SU-DHL-6 (cell line): ENCODE results near the gene EFNA5.

Source experiments
- H2AFZ ChIP-seq: fragments of 200-600 bp; sonication (generic); 2 replicates; pipeline ENCODE4 v1.6.1; 2014; ENCODE audit warnings: low read depth, mild to moderate bottlenecking, moderate library complexity, mixed read lengths, antibody characterized with exemption, low read length; ENCODE audit not compliant: severe bottlenecking
- H3F3A ChIP-seq: fragments of 200-600 bp; shearing (Covaris generic); 2 replicates; pipeline ENCODE4 v1.6.0; 2016; ENCODE audit warnings: antibody characterized with exemption, mild to moderate bottlenecking; ENCODE audit not compliant: insufficient read depth
- H3K27ac ChIP-seq: fragments of 200-600 bp; sonication (generic); 2 replicates; pipeline ENCODE4 v1.5.1; 2016; ENCODE audit warnings: low read depth, mild to moderate bottlenecking, low read length, moderate library complexity, mixed read lengths
- H3K27me3 ChIP-seq: fragments of 200-600 bp; sonication (generic), shearing (Covaris generic); 2 replicates; pipeline ENCODE4 v1.6.0; 2014; ENCODE audit warnings: mild to moderate bottlenecking, low read length
- H3K36me3 ChIP-seq: fragments of 200-600 bp; sonication (generic); 2 replicates; pipeline ENCODE4 v1.6.1; 2014; ENCODE audit warnings: mild to moderate bottlenecking, low read length, mixed read lengths
- H3K4me2 ChIP-seq: fragments of 300-600, 200-600 bp; shearing (Covaris generic), sonication (generic); 2 replicates; pipeline ENCODE4 v1.6.0; 2014; ENCODE audit warnings: low read length, low read depth, mild to moderate bottlenecking; ENCODE audit not compliant: poor library complexity, severe bottlenecking
- H3K4me3 ChIP-seq: fragments of 200-600 bp; sonication (generic); 2 replicates; pipeline ENCODE4 v1.5.1; 2014; ENCODE audit warnings: antibody characterized with exemption, low read length, mild to moderate bottlenecking, mixed read lengths; ENCODE audit not compliant: insufficient read depth, poor library complexity, severe bottlenecking
- H3K79me2 ChIP-seq: fragments of 200-600 bp; sonication (generic); 2 replicates; pipeline ENCODE4 v1.6.1; 2014; ENCODE audit warnings: mild to moderate bottlenecking, low read length, moderate library complexity; ENCODE audit not compliant: insufficient read depth
- H3K9ac ChIP-seq: fragments of 200-600 bp; sonication (generic); 2 replicates; pipeline ENCODE4 v1.7.0; 2014; ENCODE audit warnings: mild to moderate bottlenecking, low read length
- H3K9me2 ChIP-seq: fragments of 200-600 bp; sonication (generic); replicated peaks from 2 replicates; pipeline ENCODE4 v1.6.1; 2014; ENCODE audit warnings: low read length; ENCODE audit not compliant: insufficient read depth
- H3K9me3 ChIP-seq: fragments of 200-600 bp; sonication (generic); 2 replicates; pipeline ENCODE4 v1.6.1; 2014; ENCODE audit warnings: low read length, mixed read lengths; ENCODE audit not compliant: insufficient read depth
- H4K20me1 ChIP-seq: fragments of 200-600 bp; sonication (generic); 2 replicates; pipeline ENCODE4 v1.6.1; 2014; ENCODE audit warnings: low read depth, mild to moderate bottlenecking, antibody characterized with exemption, low read length, moderate library complexity, mixed read lengths
- CTCF ChIP-seq: fragments of 200-600 bp; sonication (generic); IDR thresholded peaks from one replicate; pipeline ENCODE4 v1.5.1; 2017; ENCODE audit warnings: antibody characterized with exemption, mild to moderate bottlenecking, low read length, moderate library complexity; ENCODE audit not compliant: insufficient read depth, poor library complexity, severe bottlenecking
- EZH2phosphoT487 ChIP-seq: fragments of 200-600 bp; sonication (generic), shearing (Covaris generic); conservative IDR thresholded peaks from 2 replicates; pipeline ENCODE4 v1.6.1; 2018; ENCODE audit warnings: mild to moderate bottlenecking, antibody characterized with exemption, low read length, moderate library complexity, mixed read lengths

Gene EFNA5

GRCh38 chr5:107576155-107576554 lies 94.6 kb downstream of the EFNA5 start:
- no peak overlapping the region for H3K4me3 ChIP-seq
- no peak overlapping the region for H3K4me2 ChIP-seq
- H3K27ac ChIP-seq = no peak overlapping the region
- TF ChIP-seq EZH2phosphoT487 = no peak
- TF ChIP-seq CTCF = no peak
- no peaks in the 10 kb centered on the region for H3K9me2 ChIP-seq
- H3K27me3 ChIP-seq = no peaks in the 10 kb centered on the region
- no peak overlapping the region for H3K9ac ChIP-seq
- H3F3A ChIP-seq = peaks cover 4% of the 10 kb centered on the region; the same call in 1 of the 2 replicates
- H3K9me3 ChIP-seq = no peaks in the 10 kb centered on the region
- H4K20me1 ChIP-seq = no peaks in the 10 kb centered on the region
- no peaks in the 10 kb centered on the region for H3K79me2 ChIP-seq
- H2AFZ ChIP-seq = no peak overlapping the region
- no peaks in the 10 kb centered on the region for H3K36me3 ChIP-seq

GRCh38 chr5:107574287-107574686 lies 96.5 kb downstream of the EFNA5 start:
- Histone ChIP-seq H3K36me3 (no peaks in the 10 kb centered on the region), H4K20me1 (no peaks in the 10 kb centered on the region), H3K27me3 (no peaks in the 10 kb centered on the region), H3K9ac (no peak overlapping the region), H3F3A (peaks cover 9% of the 10 kb centered on the region; the same call in 1 of the 2 replicates), H3K4me3 (no peak overlapping the region), H3K9me2 (no peaks in the 10 kb centered on the region), H3K4me2 (no peak overlapping the region), H2AFZ (no peak overlapping the region), H3K79me2 (no peaks in the 10 kb centered on the region), H3K27ac (no peak overlapping the region), H3K9me3 (no peaks in the 10 kb centered on the region)
- TF ChIP-seq EZH2phosphoT487 (no peak), CTCF (no peak)

GRCh38 chr5:107572715-107573368 lies 97.9 kb downstream of the EFNA5 start:
- Histone ChIP-seq H3K27ac (no peak overlapping the region), H3K36me3 (no peaks in the 10 kb centered on the region), H3F3A (peaks cover 9% of the 10 kb centered on the region; the same call in 1 of the 2 replicates), H2AFZ (no peak overlapping the region), H3K4me3 (no peak overlapping the region), H3K27me3 (no peaks in the 10 kb centered on the region), H3K9me3 (no peaks in the 10 kb centered on the region), H3K9me2 (no peaks in the 10 kb centered on the region), H3K79me2 (no peaks in the 10 kb centered on the region), H3K4me2 (no peak overlapping the region), H4K20me1 (no peaks in the 10 kb centered on the region), H3K9ac (no peak overlapping the region)
- TF ChIP-seq CTCF (no peak), EZH2phosphoT487 (no peak)
